ENCODE data around the gene OR3A2.
"Not testable (repeated sequence)": the region's sequence is repeated elsewhere in the genome, so short reads cannot be mapped to it uniquely, and the experiment has no call there.

GRCh38 chr17:3433215-3433614 is 47.1 kb upstream of the OR3A2 start:
- TF ChIP-seq POLR2A, CTCF (IDR thresholded peaks at IDR 0.05): not testable (repeated sequence)
